SK-N-SH (cell line): ENCODE results near the gene RBBP8NL.

Source experiments
- EP300 ChIP-seq, 2 experiments: IDR thresholded peaks; 2 replicates each; pipeline versions ENCODE4 v1.4.0 to v1.6.1; 2012; ENCODE audit warnings: borderline replicate concordance in 1 of 2, low read depth in 1 of 2, low read length in 1 of 2
- FOSL2 ChIP-seq: IDR thresholded peaks from 2 replicates; pipeline ENCODE4 v1.4.0; 2012; ENCODE audit warnings: low read depth, mild to moderate bottlenecking, moderate library complexity, borderline replicate concordance
- GATA2 ChIP-seq: sonication (generic); formaldehyde crosslinking; IDR thresholded peaks from 2 replicates; pipeline ENCODE4 v1.5.0; 2020; ENCODE audit warnings: mild to moderate bottlenecking, missing genetic modification reagents
- MAX ChIP-seq: IDR thresholded peaks from 2 replicates; pipeline ENCODE4 v1.4.0; 2012; ENCODE audit warnings: low read depth
- PBX3 ChIP-seq: IDR thresholded peaks from 2 replicates; pipeline ENCODE4; 2012
- POLR2AphosphoS5 ChIP-seq: IDR thresholded peaks from 2 replicates; pipeline ENCODE4 v1.6.1; 2012; ENCODE audit warnings: low read depth, low read length
- RAD21 ChIP-seq: IDR thresholded peaks from 2 replicates; pipeline ENCODE4 v1.6.1; 2012; ENCODE audit warnings: mild to moderate bottlenecking, low read length
- RCOR1 ChIP-seq: fragments of 150-350 bp; IDR thresholded peaks from 2 replicates; pipeline ENCODE4 v1.6.1; 2017; ENCODE audit warnings: antibody characterized with exemption, low read length
- TAF1 ChIP-seq: IDR thresholded peaks from 2 replicates; pipeline ENCODE4 v1.6.1; 2012; ENCODE audit warnings: low read depth, mild to moderate bottlenecking, low read length, moderate library complexity, borderline replicate concordance
- TCF12 ChIP-seq: IDR thresholded peaks from 2 replicates; pipeline ENCODE4 v1.4.0; 2012
- TF ChIP-seq, protein P1 (sequence below): fragments of 200-600 bp; sonication (generic); IDR thresholded peaks from 2 replicates; pipeline ENCODE4 v1.6.1; 2017; ENCODE audit warnings: antibody characterized with exemption, mild to moderate bottlenecking, moderate library complexity
- TF ChIP-seq, protein P2 (sequence below): IDR thresholded peaks from 2 replicates; pipeline ENCODE4 v1.6.1; 2012; ENCODE audit warnings: mild to moderate bottlenecking, low read depth, low read length, moderate library complexity

DNA sequence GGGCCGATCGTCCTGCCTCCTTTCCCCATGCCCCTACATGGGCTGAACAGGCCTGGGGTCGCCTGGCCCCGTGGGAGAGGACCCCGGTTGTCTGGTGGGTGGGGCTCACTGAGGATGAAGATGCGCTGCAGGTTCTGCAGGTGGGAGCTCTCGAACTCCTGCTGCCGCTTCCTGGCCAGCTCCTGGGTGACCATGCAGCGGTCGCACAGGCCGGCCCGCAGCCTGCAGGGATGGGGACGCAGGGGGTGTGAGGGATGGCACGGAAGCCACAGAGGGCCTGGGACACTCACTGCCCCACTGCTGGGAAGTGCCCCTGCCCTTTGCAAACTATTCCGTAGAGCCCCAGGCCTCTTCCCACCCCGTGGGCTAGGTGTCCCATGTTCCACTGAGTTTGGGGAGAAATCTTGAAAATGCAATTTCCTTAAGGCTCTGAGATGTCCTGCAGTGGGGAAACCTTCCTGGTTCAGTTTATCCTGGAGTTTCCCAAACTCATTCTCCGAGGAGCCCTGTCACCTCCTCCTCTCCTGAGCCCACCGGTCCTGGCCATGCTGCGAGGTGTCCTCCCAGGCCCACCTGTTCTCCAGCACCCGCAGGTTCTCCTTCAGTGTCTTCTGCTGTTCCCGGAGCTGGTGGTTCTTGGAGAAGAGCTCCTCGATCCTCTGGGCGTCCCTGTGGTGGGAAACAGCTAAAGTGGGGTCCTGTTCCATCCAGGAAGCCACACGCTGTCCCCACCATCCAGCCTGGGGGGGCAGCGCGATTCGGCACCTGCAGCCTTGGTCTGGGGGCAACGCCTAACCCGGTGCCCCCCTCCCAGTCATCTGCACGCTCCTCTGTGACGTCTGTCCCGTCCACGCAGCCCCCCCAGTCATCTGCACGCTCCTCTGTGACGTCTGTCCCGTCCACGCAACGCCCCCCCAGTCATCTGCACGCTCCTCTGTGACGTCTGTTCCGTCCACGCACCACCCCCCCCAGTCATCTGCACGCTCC, 10.4 kb downstream of the RBBP8NL start:
- TF ChIP-seq EP300 (IDR thresholded peaks at IDR 0.05; ENCODE audit: borderline replicate concordance in 1 of 2, low read depth in 1 of 2, low read length in 1 of 2): no peak
- no peak for TF ChIP-seq POLR2AphosphoS5
- TF ChIP-seq MAX: no peak
- TF ChIP-seq TAF1: no peak
- no peak for TF ChIP-seq RCOR1
- no peak for TF ChIP-seq TCF12
- TF ChIP-seq PBX3: no peak
- TF ChIP-seq, protein P1, sequence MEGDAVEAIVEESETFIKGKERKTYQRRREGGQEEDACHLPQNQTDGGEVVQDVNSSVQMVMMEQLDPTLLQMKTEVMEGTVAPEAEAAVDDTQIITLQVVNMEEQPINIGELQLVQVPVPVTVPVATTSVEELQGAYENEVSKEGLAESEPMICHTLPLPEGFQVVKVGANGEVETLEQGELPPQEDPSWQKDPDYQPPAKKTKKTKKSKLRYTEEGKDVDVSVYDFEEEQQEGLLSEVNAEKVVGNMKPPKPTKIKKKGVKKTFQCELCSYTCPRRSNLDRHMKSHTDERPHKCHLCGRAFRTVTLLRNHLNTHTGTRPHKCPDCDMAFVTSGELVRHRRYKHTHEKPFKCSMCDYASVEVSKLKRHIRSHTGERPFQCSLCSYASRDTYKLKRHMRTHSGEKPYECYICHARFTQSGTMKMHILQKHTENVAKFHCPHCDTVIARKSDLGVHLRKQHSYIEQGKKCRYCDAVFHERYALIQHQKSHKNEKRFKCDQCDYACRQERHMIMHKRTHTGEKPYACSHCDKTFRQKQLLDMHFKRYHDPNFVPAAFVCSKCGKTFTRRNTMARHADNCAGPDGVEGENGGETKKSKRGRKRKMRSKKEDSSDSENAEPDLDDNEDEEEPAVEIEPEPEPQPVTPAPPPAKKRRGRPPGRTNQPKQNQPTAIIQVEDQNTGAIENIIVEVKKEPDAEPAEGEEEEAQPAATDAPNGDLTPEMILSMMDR: no peak
- TF ChIP-seq GATA2: no peak
- TF ChIP-seq RAD21: no peak
- TF ChIP-seq FOSL2: no peak
- TF ChIP-seq, protein P2, sequence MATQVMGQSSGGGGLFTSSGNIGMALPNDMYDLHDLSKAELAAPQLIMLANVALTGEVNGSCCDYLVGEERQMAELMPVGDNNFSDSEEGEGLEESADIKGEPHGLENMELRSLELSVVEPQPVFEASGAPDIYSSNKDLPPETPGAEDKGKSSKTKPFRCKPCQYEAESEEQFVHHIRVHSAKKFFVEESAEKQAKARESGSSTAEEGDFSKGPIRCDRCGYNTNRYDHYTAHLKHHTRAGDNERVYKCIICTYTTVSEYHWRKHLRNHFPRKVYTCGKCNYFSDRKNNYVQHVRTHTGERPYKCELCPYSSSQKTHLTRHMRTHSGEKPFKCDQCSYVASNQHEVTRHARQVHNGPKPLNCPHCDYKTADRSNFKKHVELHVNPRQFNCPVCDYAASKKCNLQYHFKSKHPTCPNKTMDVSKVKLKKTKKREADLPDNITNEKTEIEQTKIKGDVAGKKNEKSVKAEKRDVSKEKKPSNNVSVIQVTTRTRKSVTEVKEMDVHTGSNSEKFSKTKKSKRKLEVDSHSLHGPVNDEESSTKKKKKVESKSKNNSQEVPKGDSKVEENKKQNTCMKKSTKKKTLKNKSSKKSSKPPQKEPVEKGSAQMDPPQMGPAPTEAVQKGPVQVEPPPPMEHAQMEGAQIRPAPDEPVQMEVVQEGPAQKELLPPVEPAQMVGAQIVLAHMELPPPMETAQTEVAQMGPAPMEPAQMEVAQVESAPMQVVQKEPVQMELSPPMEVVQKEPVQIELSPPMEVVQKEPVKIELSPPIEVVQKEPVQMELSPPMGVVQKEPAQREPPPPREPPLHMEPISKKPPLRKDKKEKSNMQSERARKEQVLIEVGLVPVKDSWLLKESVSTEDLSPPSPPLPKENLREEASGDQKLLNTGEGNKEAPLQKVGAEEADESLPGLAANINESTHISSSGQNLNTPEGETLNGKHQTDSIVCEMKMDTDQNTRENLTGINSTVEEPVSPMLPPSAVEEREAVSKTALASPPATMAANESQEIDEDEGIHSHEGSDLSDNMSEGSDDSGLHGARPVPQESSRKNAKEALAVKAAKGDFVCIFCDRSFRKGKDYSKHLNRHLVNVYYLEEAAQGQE: no peak
